OCI-LY7 (cell line): Measurements from ENCODE around the gene MAGI1. TPM values are rescaled to one million over a fixed set of nuclear protein-coding genes. Genes with fewer than 3 reads are reported as not detected.

Experiments used
- BruUV-seq: library from RNA; stranded (reverse); fragments of 400-500 nt; replicated peaks from 2 replicates; lab custom pipeline; 2021; lab: Mats Ljungman, UMichigan
- CTCF ChIA-PET: fragments of 300-600 bp; sonication (Branson Sonifier 250); formaldehyde crosslinking; loops from one replicate; lab custom pipeline; 2022; ENCODE audit warnings: antibody characterized with exemption; ENCODE audit not compliant: unreplicated experiment; lab: Charles Lee
- POLR2A ChIA-PET: fragments of 300-600 bp; sonication (Branson Sonifier 250); formaldehyde crosslinking; loops from one replicate; lab custom pipeline; 2022; ENCODE audit warnings: antibody characterized with exemption; lab: Charles Lee
- DNase-seq: peaks from one replicate; pipeline ENCODE4 v3.0.0-alpha.2; 2015; ENCODE audit warnings: low spot score
- H2AFZ ChIP-seq: fragments of 200-600 bp; sonication (generic), shearing (Covaris generic); 2 replicates; pipeline ENCODE4 v1.6.1; 2014; ENCODE audit warnings: mild to moderate bottlenecking, antibody characterized with exemption, low read length, moderate library complexity
- H3K27ac ChIP-seq: fragments of 200-600 bp; sonication (generic); 2 replicates; pipeline ENCODE4 v1.5.1; 2014; ENCODE audit warnings: mixed run types, low read depth, mild to moderate bottlenecking, moderate library complexity, low read length, inconsistent platforms; ENCODE audit not compliant: poor library complexity, severe bottlenecking
- H3K36me3 ChIP-seq: fragments of 200-600 bp; sonication (generic); 2 replicates; pipeline ENCODE4 v1.6.1; 2014; ENCODE audit warnings: mild to moderate bottlenecking, antibody characterized with exemption, low read length, moderate library complexity, mixed read lengths; ENCODE audit not compliant: insufficient read depth
- H3K4me1 ChIP-seq: fragments of 200-600 bp; sonication (generic); 2 replicates; pipeline ENCODE4 v1.5.1; 2014; ENCODE audit warnings: mild to moderate bottlenecking, low read length; ENCODE audit not compliant: insufficient read depth, poor library complexity, severe bottlenecking
- H3K4me2 ChIP-seq: fragments of 200-600 bp; sonication (generic); 2 replicates; pipeline ENCODE4 v1.6.1; 2014; ENCODE audit warnings: mild to moderate bottlenecking, low read length
- H3K4me3 ChIP-seq: fragments of 200-600 bp; sonication (generic); 2 replicates; pipeline ENCODE4 v1.5.1; 2014; ENCODE audit warnings: mild to moderate bottlenecking, low read depth, low read length; ENCODE audit not compliant: poor library complexity, severe bottlenecking
- H3K79me2 ChIP-seq: fragments of 200-600 bp; sonication (generic); 2 replicates; pipeline ENCODE4 v1.6.1; 2016; ENCODE audit warnings: low read depth, mild to moderate bottlenecking, low read length, moderate library complexity, mixed read lengths; ENCODE audit not compliant: insufficient read depth
- H3K9me2 ChIP-seq: fragments of 200-600 bp; sonication (generic); 2 replicates; pipeline ENCODE4 v1.6.1; 2016; ENCODE audit warnings: mild to moderate bottlenecking, low read length, mixed read lengths; ENCODE audit not compliant: insufficient read depth
- H3K9me3 ChIP-seq: fragments of 200-600 bp; sonication (generic); 2 replicates; pipeline ENCODE4 v1.6.1; 2014; ENCODE audit warnings: mild to moderate bottlenecking, mixed run types, low read length, mixed read lengths
- H4K20me1 ChIP-seq: fragments of 200-600 bp; sonication (generic); 2 replicates; pipeline ENCODE4 v1.6.1; 2014; ENCODE audit warnings: mild to moderate bottlenecking, antibody characterized with exemption, low read length, moderate library complexity, mixed read lengths; ENCODE audit not compliant: insufficient read depth
- CTCF ChIP-seq: fragments of 200-600 bp; sonication (generic); conservative IDR thresholded peaks from 2 replicates; pipeline ENCODE4 v1.5.1; 2014; ENCODE audit warnings: mild to moderate bottlenecking, antibody characterized with exemption, low read length, moderate library complexity, mixed read lengths
- EZH2phosphoT487 ChIP-seq: fragments of 200-600 bp; sonication (generic); IDR thresholded peaks from 2 replicates; pipeline ENCODE4 v1.6.1; 2018; ENCODE audit warnings: low read depth, borderline replicate concordance, mild to moderate bottlenecking, mixed run types, antibody characterized with exemption, low read length, moderate library complexity, mixed read lengths
- intact Hi-C: fragments of 100-400 bp; cut with micrococcal nuclease; formaldehyde crosslinking; loops from one replicate; pipeline ENCODE4 v1.10.0; 2022; ENCODE audit not compliant: unreplicated experiment
- total RNA-seq, 2 experiments: library from RNA; depleted of rRNA in 1 of 2; stranded (reverse); fragments of >200 nt in 1 of 2; shearing (Covaris generic) in 1 of 2; gene quantifications; 2 replicates each; pipeline ENCODE4 v1.2.3, GENCODE V29; 2014 to 2022

Gene MAGI1
- total RNA-seq, 2 experiments from 2014 or later, result 0.63 to 2.5 TPM

GRCh38 chr3:65653731-65654130, 385.0 kb downstream of the MAGI1 start:
- no peaks in the 10 kb centered on the region for H4K20me1 ChIP-seq
- DNase-seq, result no peak
- H3K36me3 ChIP-seq, result no peaks in the 10 kb centered on the region
- H3K9me3 ChIP-seq, result no peaks in the 10 kb centered on the region
- no TSS peak for BruUV-seq
- no peaks in the 10 kb centered on the region for H3K4me1 ChIP-seq
- H3K4me2 ChIP-seq, result no peak overlapping the region
- CTCF ChIA-PET, result no interaction called here
- no peak overlapping the region for H2AFZ ChIP-seq
- no peak overlapping the region for H3K4me3 ChIP-seq
- no peaks in the 10 kb centered on the region for H3K9me2 ChIP-seq
- H3K27ac ChIP-seq, result no peak overlapping the region
- H3K79me2 ChIP-seq, result no peaks in the 10 kb centered on the region
- POLR2A ChIA-PET, result no interaction called here
- TF ChIP-seq EZH2phosphoT487, result no peak
- no peak for TF ChIP-seq CTCF
- intact Hi-C loops, result no loop called here

GRCh38 chr3:65650247-65650646, 388.5 kb downstream of the MAGI1 start:
- POLR2A ChIA-PET, result no interaction called here
- no peaks in the 10 kb centered on the region for H3K4me1 ChIP-seq
- H3K36me3 ChIP-seq, result no peaks in the 10 kb centered on the region
- H3K4me3 ChIP-seq, result no peak overlapping the region
- H4K20me1 ChIP-seq, result no peaks in the 10 kb centered on the region
- no peak for DNase-seq
- CTCF ChIA-PET, result no interaction called here
- no peak overlapping the region for H3K27ac ChIP-seq
- H3K9me2 ChIP-seq, result no peaks in the 10 kb centered on the region
- no peaks in the 10 kb centered on the region for H3K9me3 ChIP-seq
- H3K4me2 ChIP-seq, result no peak overlapping the region
- no peak overlapping the region for H2AFZ ChIP-seq
- BruUV-seq, result no TSS peak
- no peaks in the 10 kb centered on the region for H3K79me2 ChIP-seq
- intact Hi-C loops, result no loop called here
- no peak for TF ChIP-seq EZH2phosphoT487
- TF ChIP-seq CTCF, result no peak

DNA sequence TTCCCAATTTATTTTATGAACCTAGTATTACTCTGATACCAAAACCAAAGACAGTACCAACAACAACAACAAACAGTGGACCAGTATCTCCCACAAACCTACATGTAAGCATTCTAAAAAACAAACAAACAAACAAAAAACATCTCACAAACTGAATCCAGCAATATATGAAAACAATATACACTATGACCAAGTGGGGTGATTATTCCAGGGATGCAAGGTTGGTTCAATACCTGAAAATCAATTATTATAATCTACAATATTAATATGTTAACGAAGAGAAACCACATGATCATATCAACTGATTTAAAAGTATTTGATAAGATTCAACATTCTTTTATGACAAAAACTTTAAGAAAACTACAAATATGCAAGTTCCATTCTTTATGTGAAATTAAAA, 391.3 kb downstream of the MAGI1 start:
- DNase-seq, result no peak
- TF ChIP-seq EZH2phosphoT487 (no peak), CTCF (no peak)
- POLR2A ChIA-PET, result no interaction called here
- intact Hi-C loops, result no loop called here
- Histone ChIP-seq H3K27ac (no peak overlapping the region), H3K4me3 (no peak overlapping the region), H4K20me1 (no peaks in the 10 kb centered on the region), H3K9me3 (no peaks in the 10 kb centered on the region), H3K9me2 (no peaks in the 10 kb centered on the region), H3K79me2 (no peaks in the 10 kb centered on the region), H2AFZ (no peak overlapping the region), H3K36me3 (no peaks in the 10 kb centered on the region), H3K4me2 (no peak overlapping the region), H3K4me1 (no peaks in the 10 kb centered on the region)
- CTCF ChIA-PET, result no interaction called here
- no TSS peak for BruUV-seq
